Middle frontal gyrus (tissue), 1 donor: ENCODE measurements around the gene RCAN3.
"Not testable (repeated sequence)": the region's sequence is repeated elsewhere in the genome, so short reads cannot be mapped to it uniquely, and the experiment has no call there.

Experiments
- DNase-seq: peaks from one replicate; pipeline ENCODE4 v3.0.0-alpha.2; 2015; ENCODE audit warnings: low spot score; ENCODE audit errors: extremely low spot score

RCAN3 gene

DNA sequence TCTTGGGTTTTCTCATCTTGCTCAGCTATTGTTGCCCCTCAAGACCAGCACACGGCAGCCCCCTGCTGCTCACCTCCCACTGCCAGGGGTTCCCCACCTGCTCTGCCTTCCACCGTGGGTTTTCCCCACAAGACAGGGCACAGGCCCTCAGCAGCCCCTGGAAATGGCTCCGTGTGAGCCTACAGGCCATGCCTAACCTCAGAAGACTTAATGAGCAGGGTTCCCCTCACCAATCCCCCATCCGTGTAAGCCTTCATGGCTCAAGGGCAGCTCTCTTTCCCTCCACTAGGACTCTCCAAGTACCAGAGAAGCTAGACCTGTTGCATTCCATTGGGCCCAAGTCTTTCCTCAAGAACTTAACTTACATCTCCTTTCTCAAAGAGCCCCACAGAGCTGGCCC lies 18.4 kb upstream of the RCAN3 start:
- no peak for DNase-seq

DNA sequence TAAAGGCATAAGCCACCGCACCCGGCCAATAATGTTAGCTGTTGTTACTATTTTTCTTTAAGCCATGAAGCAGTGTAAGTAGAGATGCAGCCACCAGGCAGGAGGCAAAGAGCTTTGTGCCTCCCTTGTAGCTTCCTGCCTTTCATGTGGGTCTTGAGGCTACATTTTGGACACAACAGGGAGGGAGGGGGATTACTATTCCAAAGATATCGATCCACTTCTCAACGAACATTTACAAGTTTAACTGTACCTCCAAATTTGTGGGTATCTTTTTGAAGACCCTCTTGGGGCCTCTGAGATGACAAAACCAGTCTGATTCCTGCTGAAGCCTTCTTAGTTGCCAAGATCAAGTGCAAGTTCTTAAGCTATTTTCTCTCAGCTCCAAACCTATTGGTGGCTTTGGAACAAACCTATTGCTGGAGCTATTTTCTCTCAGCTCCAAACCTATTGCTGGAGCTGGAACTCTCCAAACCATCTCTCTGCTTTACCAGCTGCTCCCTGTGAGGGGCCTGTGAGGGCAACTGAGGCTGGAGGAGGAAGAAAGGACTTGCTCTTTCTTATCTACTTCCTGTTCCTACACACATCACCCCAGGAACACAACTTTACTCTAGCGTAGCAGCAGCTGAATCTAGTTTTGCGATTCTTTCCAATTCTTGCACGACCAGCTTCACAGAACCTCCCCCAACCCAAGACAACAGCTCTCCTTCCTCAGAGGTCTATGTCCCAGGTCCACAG lies 16.1 kb upstream of the RCAN3 start:
- no peak for DNase-seq

DNA sequence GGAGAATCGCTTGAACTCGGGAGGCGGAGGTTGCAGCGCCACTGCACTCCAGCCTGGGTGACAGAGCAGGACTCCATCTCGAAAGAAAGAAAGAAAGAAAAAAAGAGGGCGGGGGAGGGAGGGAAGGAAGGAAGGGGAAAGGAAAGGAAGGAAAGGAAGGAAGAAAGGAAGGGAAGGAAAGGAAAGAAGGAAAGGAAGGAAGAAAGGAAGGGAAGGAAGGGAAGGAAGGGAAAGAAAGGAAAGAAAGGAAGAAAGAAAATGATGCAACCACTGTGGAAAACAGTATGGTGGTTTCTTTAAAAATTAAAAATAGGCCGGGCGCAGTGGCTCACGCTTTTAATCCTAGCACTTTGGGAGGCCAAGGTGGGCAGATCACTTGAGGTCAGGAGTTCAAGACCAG lies 15.2 kb upstream of the RCAN3 start:
- DNase-seq = no peak

DNA sequence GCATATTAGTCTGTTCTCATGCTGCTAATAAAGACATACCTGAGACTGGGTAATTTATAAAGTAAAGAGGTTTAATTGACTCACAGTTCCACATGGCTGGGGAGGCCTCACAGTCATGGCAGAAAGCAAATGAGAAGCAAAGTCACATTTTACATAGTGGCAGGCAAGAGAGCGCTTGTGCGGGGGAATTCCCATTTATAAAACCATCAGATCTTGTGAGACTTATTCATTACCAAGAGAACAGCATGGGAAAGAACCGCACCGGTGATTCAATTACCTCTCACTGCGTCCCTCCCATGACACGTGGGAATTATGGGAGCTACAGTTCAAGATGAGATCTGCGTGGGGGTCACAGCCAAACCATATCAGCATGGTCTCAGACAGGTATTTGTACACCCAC lies 14.5 kb upstream of the RCAN3 start:
- not testable (repeated sequence) for DNase-seq

DNA sequence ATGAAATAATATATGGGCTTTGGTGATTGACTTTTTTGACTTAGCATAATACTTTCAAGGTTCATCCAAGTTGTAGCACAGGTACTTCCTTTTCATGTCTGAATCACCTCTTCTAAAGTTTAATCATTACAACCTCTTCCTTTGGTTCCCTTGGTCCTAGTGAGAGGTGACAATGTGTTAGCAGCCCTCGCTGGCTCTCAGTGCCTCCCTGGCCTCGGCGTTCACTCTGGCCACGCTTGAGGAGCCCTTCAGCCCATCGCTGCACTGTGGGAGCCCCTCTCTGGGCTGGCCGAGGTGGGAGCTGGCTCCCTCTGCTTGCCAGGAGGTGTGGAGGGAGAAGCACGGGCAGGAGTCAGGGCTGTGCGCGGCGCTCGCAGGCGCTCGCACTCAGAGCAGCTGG lies 13.0 kb upstream of the RCAN3 start:
- DNase-seq = no peak

DNA sequence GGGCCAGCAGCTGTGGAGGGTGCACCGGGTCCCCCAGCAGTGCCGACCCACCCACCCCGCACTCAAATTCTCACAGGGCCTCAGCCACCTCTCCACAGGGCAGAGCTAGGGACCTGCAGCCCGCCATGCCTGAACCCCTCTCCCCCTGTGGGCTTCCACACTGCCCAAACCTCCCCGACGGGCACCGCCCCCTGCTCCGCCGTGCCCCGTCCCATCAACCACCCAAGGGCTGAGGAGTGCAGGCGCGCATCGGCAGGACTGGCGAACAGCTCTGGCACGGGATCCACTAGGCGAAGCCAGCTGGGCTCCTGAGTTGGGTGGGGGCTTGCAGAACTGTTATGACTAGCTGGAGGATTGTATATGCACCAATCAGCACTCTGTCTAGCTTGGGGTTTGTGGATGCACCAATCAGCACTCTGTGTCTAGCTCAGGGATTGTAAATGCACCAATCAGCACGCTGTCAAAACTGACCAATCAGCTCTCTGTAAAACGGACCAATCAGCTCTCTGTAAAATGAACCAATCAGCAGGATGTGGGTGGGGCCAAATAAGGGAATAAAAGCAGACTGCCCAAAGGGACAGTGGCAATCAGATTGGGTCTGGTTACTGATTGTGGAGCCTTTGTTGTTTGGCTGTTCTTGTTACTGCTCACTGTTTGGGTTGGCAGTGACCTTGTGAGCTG lies 12.4 kb upstream of the RCAN3 start:
- no peak for DNase-seq

DNA sequence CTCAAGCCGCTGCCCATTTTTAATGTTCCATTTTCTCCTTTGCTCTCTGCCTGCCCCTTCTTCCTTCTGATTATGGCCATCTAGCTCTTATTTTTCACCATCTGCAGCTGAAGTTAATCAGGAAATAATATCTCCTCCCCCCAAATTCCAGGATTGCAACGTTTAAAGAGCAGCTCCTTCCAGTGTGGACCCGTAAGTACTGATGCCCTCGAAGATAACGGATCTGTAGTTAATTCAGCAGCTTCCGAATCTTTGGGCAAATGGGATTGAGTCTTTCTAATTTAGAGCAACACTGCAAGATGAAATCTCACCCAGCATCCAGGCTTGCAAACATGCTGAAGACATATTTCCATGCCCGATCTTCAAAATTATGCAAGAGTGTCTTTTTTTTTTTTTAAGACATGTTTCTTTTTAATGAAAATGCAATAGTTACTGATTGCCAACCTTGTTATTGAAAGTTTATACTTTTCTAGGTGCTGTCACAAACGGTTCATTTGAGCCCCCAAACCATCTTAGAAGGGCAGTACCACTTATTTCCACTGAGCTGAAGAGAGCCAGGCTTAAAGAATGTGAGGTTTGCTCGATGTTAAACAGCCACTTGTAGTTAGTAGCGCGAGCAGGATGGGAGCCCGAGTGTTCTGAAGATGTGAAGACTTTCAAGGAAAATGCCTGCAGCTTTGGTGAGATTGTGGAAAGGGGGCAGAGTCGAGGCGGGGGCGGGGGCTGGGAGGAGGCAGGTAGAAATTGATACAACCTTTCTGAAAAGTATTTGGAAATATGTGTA lies 10.9 kb upstream of the RCAN3 start:
- no peak for DNase-seq

DNA sequence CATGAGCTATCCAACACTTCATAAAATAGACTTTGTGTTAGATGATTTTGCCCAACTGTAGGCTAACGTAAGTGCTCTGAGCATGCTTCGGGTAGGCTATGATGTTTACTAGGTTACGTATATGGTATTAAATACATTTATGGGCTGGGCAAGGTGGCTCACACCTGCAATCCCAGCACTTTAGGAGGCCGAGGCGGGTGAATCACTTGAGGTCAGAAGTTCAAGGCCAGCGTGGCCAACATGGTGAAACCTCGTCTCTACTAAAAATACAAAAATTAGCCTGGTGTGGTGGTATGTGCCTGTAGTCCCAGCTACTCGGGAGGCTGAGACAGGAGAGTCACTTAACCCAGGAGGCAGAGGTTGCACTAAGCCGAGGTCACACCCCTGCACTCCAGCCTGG lies 9.7 kb upstream of the RCAN3 start:
- not testable (repeated sequence) for DNase-seq

- no peak for DNase-seq
Observed at GRCh38 chr1:24493785-24494184, 8.9 kb upstream of the RCAN3 start.

DNA sequence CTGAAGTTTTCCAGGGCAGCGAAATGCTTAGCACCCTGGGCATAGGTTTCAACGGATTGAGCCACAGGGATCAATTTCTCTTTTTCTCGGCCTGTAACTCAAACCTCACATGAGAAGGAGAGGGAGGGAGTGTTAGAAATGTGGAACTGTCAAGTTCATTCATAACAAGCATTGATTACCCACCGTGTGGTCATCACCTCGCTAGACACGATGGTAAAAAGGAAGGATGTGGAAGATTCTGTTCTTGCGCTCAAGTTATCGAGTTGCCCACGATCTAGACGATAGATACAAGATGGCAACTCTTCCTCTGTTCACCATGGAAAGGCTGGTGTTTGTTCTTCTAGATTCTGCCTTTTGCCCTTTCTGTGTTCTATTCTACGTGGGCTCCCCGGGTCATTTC lies 4.0 kb upstream of the RCAN3 start:
- no peak for DNase-seq

DNA sequence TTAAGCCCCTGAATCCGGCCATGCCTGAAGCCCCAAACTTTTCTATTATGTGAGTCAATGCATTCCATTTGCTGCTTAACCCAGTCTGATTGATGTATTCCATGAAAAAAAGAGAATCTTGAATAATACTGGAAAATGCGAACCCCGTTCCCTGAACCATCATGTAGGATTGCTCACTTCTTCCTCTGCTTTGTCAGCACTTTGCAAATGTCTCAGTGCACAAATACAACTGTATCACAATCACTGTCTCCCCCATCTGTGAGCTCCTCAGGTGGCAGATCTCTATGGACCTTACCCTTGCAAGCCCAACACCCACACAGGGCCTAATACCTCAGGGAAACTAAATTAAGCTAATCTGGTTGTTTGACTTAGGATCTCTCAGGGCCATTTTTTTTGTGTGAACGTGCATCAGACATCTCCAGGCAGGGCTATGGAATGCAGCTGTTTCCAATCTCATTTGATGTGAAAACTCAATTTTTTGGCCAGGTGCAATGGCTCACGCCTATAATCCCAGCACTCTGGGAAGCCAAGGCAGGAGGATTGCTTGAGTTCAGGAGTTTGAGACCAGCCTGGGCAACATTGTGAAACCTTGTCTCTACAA lies 2.1 kb upstream of the RCAN3 start:
- DNase-seq = no peak

DNA sequence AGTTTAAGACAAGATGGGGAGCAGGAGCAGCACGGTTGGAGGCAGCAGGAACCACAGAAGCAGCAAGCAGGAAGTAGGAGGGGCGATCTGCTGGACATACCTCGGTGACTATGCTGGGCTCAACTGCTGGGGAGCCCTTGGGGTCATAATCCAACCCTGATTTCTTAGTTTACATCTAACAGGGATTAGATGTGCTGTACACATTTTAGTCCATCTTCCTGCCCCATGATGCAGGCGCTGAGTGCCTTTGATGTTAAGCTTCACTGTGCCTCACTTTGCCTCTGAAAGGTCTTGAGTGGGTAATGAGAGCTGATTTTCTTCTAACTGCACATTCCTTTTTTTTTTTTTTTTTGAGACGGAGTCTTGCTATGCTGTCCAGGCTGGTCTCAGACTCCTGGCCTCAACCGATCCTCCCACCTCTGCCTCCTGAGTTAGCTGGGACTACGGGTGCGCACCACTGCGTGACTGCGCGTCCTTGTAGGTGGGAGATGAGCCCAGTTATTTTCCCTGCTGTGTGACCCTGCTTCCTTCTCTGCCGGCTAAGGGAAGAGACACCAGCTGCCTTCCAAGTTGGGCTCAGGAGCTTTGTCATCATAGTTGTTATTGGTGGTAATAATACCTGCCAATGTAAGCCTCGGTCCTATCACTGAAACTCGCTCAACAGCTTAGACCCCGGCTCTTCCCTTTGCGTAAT lies 1.1 kb upstream of the RCAN3 start:
- DNase-seq = no peak

GRCh38 chr1:24502065-24502708 lies 449 bp upstream of the RCAN3 start:
- DNase-seq = no peak

DNA sequence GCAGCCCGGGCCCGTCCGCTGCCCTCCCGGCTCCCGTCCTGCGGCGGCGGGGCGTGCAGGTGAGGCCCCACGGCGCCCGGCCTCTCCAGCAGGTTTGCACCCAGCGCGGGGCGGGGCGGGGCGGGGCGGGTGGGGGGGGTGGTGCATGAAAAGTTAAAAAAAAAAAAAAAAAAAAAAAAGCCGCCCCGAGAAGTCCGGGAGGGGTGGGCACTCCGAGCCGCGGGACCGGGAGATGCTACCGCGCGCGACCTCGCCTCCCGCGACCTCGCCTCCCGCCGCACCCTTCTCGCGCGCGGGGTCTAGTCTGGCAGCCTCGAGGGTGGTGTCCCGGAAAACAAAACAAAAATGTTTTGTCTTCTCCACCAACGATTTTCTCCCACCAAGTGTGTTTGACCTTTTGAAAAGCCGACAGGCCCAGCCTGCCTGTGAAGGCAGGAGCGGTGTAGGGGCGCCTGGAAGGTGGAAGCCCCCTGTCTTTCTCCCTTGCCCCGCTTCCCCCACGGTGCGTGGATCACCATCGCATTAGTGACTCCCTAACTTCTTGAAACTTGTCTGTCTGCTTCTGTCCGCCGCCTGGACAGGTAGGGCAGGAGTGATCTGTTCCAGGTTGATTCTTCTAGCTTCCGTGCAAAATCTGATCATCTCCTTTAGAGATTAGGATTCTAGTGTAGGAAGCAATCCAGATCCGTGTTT lies 569 bp downstream of the RCAN3 start:
- no peak for DNase-seq

DNA sequence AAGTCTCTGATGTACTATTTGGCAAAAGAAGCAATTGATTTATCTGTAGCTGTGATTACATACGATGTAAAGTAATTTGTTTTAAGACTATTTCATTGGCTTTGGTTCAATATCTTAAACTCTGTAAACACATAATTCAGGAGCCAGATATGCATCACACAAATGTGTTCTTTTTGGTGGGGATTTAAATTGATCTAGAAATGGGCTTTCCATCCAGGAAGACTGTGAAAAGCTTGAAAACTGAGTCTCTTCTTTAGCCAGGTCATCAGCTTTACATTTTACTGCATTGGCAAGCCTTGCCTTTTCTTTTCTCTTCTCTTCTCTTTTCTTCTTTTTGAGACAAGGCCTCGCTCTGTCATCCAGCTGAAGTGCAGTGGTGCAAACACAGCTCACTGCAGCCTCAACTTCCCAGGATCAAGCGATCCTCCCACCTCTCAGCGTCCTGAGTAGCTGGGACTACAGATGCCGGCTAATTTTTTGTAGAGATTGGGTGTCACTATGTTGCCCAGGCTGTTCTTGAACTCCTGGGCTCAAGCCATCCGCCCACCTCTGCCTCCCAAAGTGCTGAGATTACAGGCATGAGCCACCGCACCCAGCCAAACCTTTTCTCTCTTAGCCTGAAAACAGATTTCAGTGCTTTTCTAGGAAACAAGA lies 1.4 kb downstream of the RCAN3 start:
- no peak for DNase-seq

GRCh38 chr1:24504560-24504959 lies 1.9 kb downstream of the RCAN3 start:
- no peak for DNase-seq

DNA sequence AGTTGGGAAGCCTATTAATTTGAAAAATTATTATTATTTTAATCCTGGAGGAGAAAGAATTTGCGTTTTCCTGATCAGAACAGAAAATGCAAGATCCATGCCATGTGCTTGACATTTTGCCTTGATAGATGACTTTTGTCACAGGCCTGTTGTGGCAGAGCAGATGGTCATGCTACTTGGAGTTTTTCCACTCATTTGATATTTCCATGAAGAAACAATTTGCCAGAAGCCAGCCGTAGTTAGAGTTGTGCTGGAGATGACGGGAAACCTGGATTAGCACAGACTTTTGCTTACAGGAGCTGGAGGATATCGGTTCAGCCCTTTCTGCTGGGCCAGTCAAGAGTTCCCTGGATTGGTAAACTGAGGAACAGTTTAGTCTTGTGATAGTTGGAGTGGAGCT lies 3.2 kb downstream of the RCAN3 start:
- DNase-seq = no peak

GRCh38 chr1:24506691-24507381 lies 4.2 kb downstream of the RCAN3 start:
- DNase-seq = no peak

DNA sequence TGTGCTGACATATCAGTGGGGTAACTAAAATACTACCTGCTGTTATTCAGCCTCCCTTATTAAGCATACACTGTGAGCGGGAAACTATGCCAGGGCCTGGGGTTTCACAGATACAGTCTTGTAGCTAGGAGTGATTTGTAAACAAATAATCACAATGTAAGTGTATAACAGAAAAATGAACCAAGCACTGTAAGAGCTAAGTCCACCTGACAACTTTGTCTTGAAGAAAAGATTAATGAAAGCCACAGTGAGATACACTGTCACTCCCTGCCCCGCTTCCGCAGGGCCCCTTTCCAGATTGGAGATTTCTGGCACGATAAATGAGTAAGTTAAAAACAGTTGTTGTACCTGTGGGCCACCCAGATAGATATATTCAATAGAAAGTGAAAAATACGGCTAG lies 4.8 kb downstream of the RCAN3 start:
- DNase-seq = no peak
